HCT116 (cell line): Measurements from ENCODE around the gene TMED10. TPM values are rescaled to one million over a fixed set of nuclear protein-coding genes. Genes with fewer than 3 reads are reported as not detected.

Experiments
- ATAC-seq: fragments of 200-7000 bp; cut with Tn5 transposase; 2 replicates; pipeline ENCODE4 v1.9.1; 2020; ENCODE audit warnings: mild to moderate bottlenecking, moderate library complexity
- BruUV-seq: library from RNA; stranded (reverse); fragments of 400-500 nt; replicated peaks from 2 replicates; lab custom pipeline; 2021; lab: Mats Ljungman, UMichigan
- CTCF ChIA-PET: fragments of 300-600 bp; sonication (Branson Sonifier 250); formaldehyde crosslinking; loops from one replicate; lab custom pipeline; 2021; ENCODE audit warnings: antibody characterized with exemption; lab: Charles Lee
- POLR2A ChIA-PET: fragments of 300-600, 350-600 bp; sonication (Branson Sonifier 250); formaldehyde crosslinking; loops from one replicate; lab custom pipeline; 2021; ENCODE audit warnings: antibody characterized with exemption; lab: Charles Lee
- RAD21 ChIA-PET, 2 experiments: fragments of 300-600 bp; sonication (Branson Sonifier 250); formaldehyde crosslinking; loops; one replicate each; lab custom pipeline; 2023; ENCODE audit warnings: low total read pairs in 2 of 2; ENCODE audit not compliant: uncharacterized antibody in 2 of 2, unreplicated experiment in 2 of 2, low non-redundant PET in 1 of 2; lab: Charles Lee
- DNase-seq: peaks from one replicate; pipeline ENCODE4 v3.0.0-alpha.2; 2010; ENCODE audit warnings: low read depth, low spot score
- H2AFZ ChIP-seq: fragments of 200-600 bp; shearing (Covaris generic), sonication (generic); 2 replicates; pipeline ENCODE4 v1.6.1; 2017; ENCODE audit warnings: low read depth, mixed run types, mixed read lengths, antibody characterized with exemption, low read length; ENCODE audit not compliant: poor library complexity, severe bottlenecking
- H3K27ac ChIP-seq: 2 replicates; pipeline ENCODE4 v1.5.1; 2012; ENCODE audit warnings: low read depth, low read length
- H3K27me3 ChIP-seq: fragments of 200-600 bp; sonication (generic); 2 replicates; pipeline ENCODE4 v1.6.1; 2016; ENCODE audit warnings: mixed run types, low read length, mixed read lengths; ENCODE audit not compliant: insufficient read depth
- H3K36me3 ChIP-seq, 2 experiments: fragments of 200-500 bp in 1 of 2; fragments of 200-600 bp in 1 of 2; sonication (Bioruptor generic) in 1 of 2; sonication (generic) in 1 of 2; 2 replicates each; pipeline versions ENCODE4 v1.5.1 to v1.6.1; 2014 to 2016; ENCODE audit warnings: low read length in 2 of 2, inconsistent platforms in 1 of 2, mixed read lengths in 1 of 2, mixed run types in 1 of 2; ENCODE audit not compliant: insufficient read depth in 2 of 2, control insufficient read depth in 1 of 2
- H3K4me1 ChIP-seq, 2 experiments: fragments of 200-600 bp in 1 of 2; sonication (generic) in 1 of 2; 2 replicates each; pipeline versions ENCODE4 v1.5.1 to v1.6.1; 2012 to 2017; ENCODE audit warnings: low read length in 2 of 2, inconsistent platforms in 1 of 2, mild to moderate bottlenecking in 1 of 2, mixed read lengths in 1 of 2, mixed run types in 1 of 2, moderate library complexity in 1 of 2; ENCODE audit not compliant: insufficient read depth in 2 of 2, control insufficient read depth in 1 of 2
- H3K4me2 ChIP-seq: fragments of 200-600 bp; sonication (generic); 2 replicates; pipeline ENCODE4 v1.6.1; 2017; ENCODE audit warnings: mixed run types, low read length, mixed read lengths
- H3K4me3 ChIP-seq, 2 experiments: fragments of 200-600 bp in 1 of 2; sonication (generic) in 1 of 2; replicated peaks in 1 of 2; 2 replicates each; pipeline ENCODE4 v1.5.1; 2011 to 2016; ENCODE audit warnings: low read length in 2 of 2, control low read depth in 1 of 2, low read depth in 1 of 2, mild to moderate bottlenecking in 1 of 2, mixed read lengths in 1 of 2, mixed run types in 1 of 2
- H3K79me2 ChIP-seq: fragments of 200-600 bp; sonication (generic); 2 replicates; pipeline ENCODE4 v1.6.1; 2017; ENCODE audit warnings: mild to moderate bottlenecking, mixed run types, low read length, moderate library complexity, mixed read lengths; ENCODE audit not compliant: insufficient read depth
- H3K9ac ChIP-seq: fragments of 200-600 bp; sonication (generic); 2 replicates; pipeline ENCODE4 v1.6.1; 2016; ENCODE audit warnings: low read length, mixed read lengths
- H3K9me2 ChIP-seq: fragments of 200-600 bp; sonication (generic), shearing (Covaris generic); 2 replicates; pipeline ENCODE4 v1.6.1; 2017; ENCODE audit warnings: mixed run types, mild to moderate bottlenecking, moderate library complexity; ENCODE audit not compliant: insufficient read depth
- H3K9me3 ChIP-seq, 2 experiments: fragments of 200-500 bp in 1 of 2; fragments of 200-600 bp in 1 of 2; sonication (Bioruptor generic) in 1 of 2; sonication (generic) in 1 of 2; 2 replicates each; pipeline ENCODE4 v1.6.1; 2014 to 2017; ENCODE audit warnings: low read length in 2 of 2, mixed read lengths in 2 of 2, inconsistent platforms in 1 of 2, low read depth in 1 of 2, mild to moderate bottlenecking in 1 of 2, mixed run types in 1 of 2, moderate library complexity in 1 of 2; ENCODE audit not compliant: control insufficient read depth in 1 of 2, insufficient read depth in 1 of 2
- H4K20me1 ChIP-seq: fragments of 200-600 bp; sonication (generic), shearing (Covaris generic); 2 replicates; pipeline ENCODE4 v1.6.1; 2017; ENCODE audit warnings: mixed run types, mild to moderate bottlenecking, moderate library complexity; ENCODE audit not compliant: insufficient read depth
- CBX3 ChIP-seq: IDR thresholded peaks from 2 replicates; pipeline ENCODE4 v1.6.1; 2012; ENCODE audit warnings: low read depth
- EGR1 ChIP-seq: IDR thresholded peaks from 2 replicates; pipeline ENCODE4 v1.6.1; 2012; ENCODE audit warnings: low read depth
- EZH2phosphoT487 ChIP-seq: fragments of 200-600 bp; IDR thresholded peaks from 2 replicates; pipeline ENCODE4 v1.6.1; 2018; ENCODE audit warnings: antibody characterized with exemption, borderline replicate concordance
- FOSL1 ChIP-seq: IDR thresholded peaks from 2 replicates; pipeline ENCODE4 v1.6.1; 2012; ENCODE audit warnings: low read depth
- POLR2A ChIP-seq: IDR thresholded peaks from 2 replicates; pipeline ENCODE4 v1.7.0; 2011; ENCODE audit warnings: borderline replicate concordance; ENCODE audit not compliant: insufficient read depth, insufficient read length; ENCODE audit errors: extremely low read depth
- POLR2AphosphoS5 ChIP-seq: IDR thresholded peaks from 2 replicates; pipeline ENCODE4 v1.6.1; 2011; ENCODE audit warnings: mild to moderate bottlenecking, low read depth, low read length, moderate library complexity
- SIN3A ChIP-seq: IDR thresholded peaks from 2 replicates; pipeline ENCODE4 v1.6.1; 2012; ENCODE audit warnings: low read depth
- TCF7L2 ChIP-seq: IDR thresholded peaks from 2 replicates; pipeline ENCODE4 v1.7.0; 2011; ENCODE audit warnings: borderline replicate concordance, inconsistent platforms; ENCODE audit not compliant: insufficient read depth, insufficient read length; ENCODE audit errors: extremely low read depth
- ZFX ChIP-seq: fragments of 450-650 bp; IDR thresholded peaks from 2 replicates; pipeline ENCODE4 v1.6.1; 2017
- ZNF274 ChIP-seq: fragments of 200-500 bp; sonication (Bioruptor generic); IDR thresholded peaks from 2 replicates; pipeline ENCODE4 v1.6.1; 2014; ENCODE audit warnings: mild to moderate bottlenecking, low read depth, low read length, inconsistent platforms
- intact Hi-C: fragments of 100-400 bp; cut with micrococcal nuclease; formaldehyde crosslinking; loops from 2 replicates; pipeline ENCODE4 v1.10.0; 2022
- total RNA-seq: library from RNA; stranded (reverse); gene quantifications from one replicate; pipeline ENCODE4 v1.2.1, GENCODE V29; 2021; ENCODE audit not compliant: unreplicated experiment
- TF ChIP-seq, protein P1 (sequence below): IDR thresholded peaks from 2 replicates; pipeline ENCODE4 v1.6.1; 2012; ENCODE audit warnings: low read depth
- TF ChIP-seq, protein P2 (sequence below), 3 experiments: fragments of 200-600 bp in 1 of 3; sonication (generic) in 1 of 3; IDR thresholded peaks in 2 of 3; conservative IDR thresholded peaks in 1 of 3; 2 replicates each; pipeline ENCODE4 v1.5.1; 2012 to 2017; ENCODE audit warnings: low read depth in 2 of 3, low read length in 2 of 3, antibody characterized with exemption in 1 of 3, borderline replicate concordance in 1 of 3, control low read depth in 1 of 3, mild to moderate bottlenecking in 1 of 3, mixed read lengths in 1 of 3, mixed run types in 1 of 3, moderate library complexity in 1 of 3; ENCODE audit not compliant: insufficient read depth in 1 of 3

The TMED10 gene
- total RNA-seq, 1 experiment from 2014 or later, result 303 TPM

DNA sequence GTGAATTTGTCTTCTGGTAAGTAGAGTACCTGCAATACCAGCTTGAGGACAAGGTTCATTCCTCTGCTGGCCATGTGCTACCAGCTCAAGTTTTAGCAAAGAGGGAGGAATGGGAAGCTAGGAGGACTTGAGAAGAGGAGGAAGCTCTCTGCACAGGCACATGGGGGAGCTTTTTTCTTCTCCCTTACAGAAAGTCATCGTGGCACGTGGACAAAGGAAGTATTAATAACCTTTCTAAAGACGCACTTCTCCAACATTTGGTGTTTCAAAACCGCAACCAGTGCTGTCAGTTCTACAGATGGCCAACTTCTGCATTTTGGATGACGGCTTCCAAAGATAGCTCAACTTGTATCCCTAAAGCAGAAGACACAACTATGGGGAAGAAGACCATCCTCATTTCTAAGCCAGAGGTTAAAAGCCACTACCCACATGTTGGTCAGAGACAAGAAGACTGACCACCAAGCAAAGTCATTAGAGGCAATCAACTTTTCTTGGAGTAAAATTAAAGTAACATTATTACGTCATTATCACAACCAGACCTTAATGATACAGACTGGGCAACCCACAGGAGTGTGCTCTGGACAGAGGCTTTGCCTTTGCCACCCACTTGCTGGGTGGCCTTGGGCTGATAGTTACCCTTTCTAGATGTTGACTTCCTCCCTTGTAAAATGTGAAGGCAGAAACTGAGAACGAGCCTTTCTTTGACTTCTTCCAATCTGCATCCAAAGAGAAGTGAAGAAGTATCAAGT is 12.3 kb upstream of the TMED10 start:
- BruUV-seq, result no TSS peak
- no peak for ATAC-seq
- no peaks in the 10 kb centered on the region; a peak in 1 of 4 replicates for H3K4me1 ChIP-seq
- no peak overlapping the region for H3K4me2 ChIP-seq
- ChIA-PET RAD21 (no interaction called here), CTCF (no interaction called here), POLR2A (no interaction called here)
- TF ChIP-seq EGR1, result no peak
- no peak for TF ChIP-seq ZNF274
- no peak overlapping the region for H3K27ac ChIP-seq
- no peaks in the 10 kb centered on the region for H3K9me2 ChIP-seq
- intact Hi-C loops, result no loop called here
- no peaks in the 10 kb centered on the region for H3K79me2 ChIP-seq
- H4K20me1 ChIP-seq, result no peaks in the 10 kb centered on the region
- no peak for DNase-seq
- H3K9ac ChIP-seq, result no peak overlapping the region
- H3K27me3 ChIP-seq, result no peaks in the 10 kb centered on the region
- no peak overlapping the region for H3K4me3 ChIP-seq
- no peaks in the 10 kb centered on the region for H3K36me3 ChIP-seq
- no peaks in the 10 kb centered on the region for H3K9me3 ChIP-seq
- H2AFZ ChIP-seq, result no peak overlapping the region

DNA sequence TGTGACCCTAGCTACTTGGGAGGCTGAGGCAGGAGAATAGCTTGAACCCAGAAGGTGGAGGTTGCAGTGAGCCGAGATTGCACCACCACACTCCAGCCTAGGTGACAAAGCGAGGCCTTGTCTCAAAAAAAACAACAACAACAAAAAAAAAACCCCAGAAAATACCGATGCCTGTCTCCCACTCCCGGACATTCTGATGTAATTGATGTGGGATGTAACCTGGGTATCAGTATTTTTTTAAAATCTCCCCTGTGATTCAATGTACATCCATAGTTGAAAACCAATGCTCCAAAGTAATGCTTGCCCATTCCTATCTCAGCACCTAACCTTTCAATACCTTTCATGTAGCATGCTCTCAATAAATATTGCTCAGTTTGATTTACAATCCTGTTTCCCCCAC is 11.7 kb upstream of the TMED10 start:
- no TSS peak for BruUV-seq
- no peaks in the 10 kb centered on the region for H3K79me2 ChIP-seq
- no peaks in the 10 kb centered on the region for H3K36me3 ChIP-seq
- H3K9me3 ChIP-seq, result no peaks in the 10 kb centered on the region
- H4K20me1 ChIP-seq, result no peaks in the 10 kb centered on the region
- POLR2A ChIA-PET, result no interaction called here
- RAD21 ChIA-PET, result no interaction called here
- H2AFZ ChIP-seq, result no peak overlapping the region
- intact Hi-C loops, result no loop called here
- CTCF ChIA-PET, result no interaction called here
- H3K4me3 ChIP-seq, result no peak overlapping the region
- H3K9ac ChIP-seq, result no peak overlapping the region
- no peak for TF ChIP-seq TCF7L2
- no peak for TF ChIP-seq ZNF274
- TF ChIP-seq EGR1, result no peak
- TF ChIP-seq SIN3A, result no peak
- TF ChIP-seq CBX3, result no peak
- TF ChIP-seq POLR2AphosphoS5, result no peak
- TF ChIP-seq, protein P1, sequence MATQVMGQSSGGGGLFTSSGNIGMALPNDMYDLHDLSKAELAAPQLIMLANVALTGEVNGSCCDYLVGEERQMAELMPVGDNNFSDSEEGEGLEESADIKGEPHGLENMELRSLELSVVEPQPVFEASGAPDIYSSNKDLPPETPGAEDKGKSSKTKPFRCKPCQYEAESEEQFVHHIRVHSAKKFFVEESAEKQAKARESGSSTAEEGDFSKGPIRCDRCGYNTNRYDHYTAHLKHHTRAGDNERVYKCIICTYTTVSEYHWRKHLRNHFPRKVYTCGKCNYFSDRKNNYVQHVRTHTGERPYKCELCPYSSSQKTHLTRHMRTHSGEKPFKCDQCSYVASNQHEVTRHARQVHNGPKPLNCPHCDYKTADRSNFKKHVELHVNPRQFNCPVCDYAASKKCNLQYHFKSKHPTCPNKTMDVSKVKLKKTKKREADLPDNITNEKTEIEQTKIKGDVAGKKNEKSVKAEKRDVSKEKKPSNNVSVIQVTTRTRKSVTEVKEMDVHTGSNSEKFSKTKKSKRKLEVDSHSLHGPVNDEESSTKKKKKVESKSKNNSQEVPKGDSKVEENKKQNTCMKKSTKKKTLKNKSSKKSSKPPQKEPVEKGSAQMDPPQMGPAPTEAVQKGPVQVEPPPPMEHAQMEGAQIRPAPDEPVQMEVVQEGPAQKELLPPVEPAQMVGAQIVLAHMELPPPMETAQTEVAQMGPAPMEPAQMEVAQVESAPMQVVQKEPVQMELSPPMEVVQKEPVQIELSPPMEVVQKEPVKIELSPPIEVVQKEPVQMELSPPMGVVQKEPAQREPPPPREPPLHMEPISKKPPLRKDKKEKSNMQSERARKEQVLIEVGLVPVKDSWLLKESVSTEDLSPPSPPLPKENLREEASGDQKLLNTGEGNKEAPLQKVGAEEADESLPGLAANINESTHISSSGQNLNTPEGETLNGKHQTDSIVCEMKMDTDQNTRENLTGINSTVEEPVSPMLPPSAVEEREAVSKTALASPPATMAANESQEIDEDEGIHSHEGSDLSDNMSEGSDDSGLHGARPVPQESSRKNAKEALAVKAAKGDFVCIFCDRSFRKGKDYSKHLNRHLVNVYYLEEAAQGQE, result no peak
- TF ChIP-seq POLR2A, result no peak
- TF ChIP-seq ZFX, result no peak
- TF ChIP-seq, protein P2, sequence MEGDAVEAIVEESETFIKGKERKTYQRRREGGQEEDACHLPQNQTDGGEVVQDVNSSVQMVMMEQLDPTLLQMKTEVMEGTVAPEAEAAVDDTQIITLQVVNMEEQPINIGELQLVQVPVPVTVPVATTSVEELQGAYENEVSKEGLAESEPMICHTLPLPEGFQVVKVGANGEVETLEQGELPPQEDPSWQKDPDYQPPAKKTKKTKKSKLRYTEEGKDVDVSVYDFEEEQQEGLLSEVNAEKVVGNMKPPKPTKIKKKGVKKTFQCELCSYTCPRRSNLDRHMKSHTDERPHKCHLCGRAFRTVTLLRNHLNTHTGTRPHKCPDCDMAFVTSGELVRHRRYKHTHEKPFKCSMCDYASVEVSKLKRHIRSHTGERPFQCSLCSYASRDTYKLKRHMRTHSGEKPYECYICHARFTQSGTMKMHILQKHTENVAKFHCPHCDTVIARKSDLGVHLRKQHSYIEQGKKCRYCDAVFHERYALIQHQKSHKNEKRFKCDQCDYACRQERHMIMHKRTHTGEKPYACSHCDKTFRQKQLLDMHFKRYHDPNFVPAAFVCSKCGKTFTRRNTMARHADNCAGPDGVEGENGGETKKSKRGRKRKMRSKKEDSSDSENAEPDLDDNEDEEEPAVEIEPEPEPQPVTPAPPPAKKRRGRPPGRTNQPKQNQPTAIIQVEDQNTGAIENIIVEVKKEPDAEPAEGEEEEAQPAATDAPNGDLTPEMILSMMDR (IDR thresholded peaks at IDR 0.05 in 2 of 3, conservative IDR thresholded peaks at IDR 0.05 in 1 of 3; ENCODE audit: borderline replicate concordance in 1 of 3, insufficient read depth in 1 of 3, low read depth in 2 of 3, low read length in 2 of 3), result no peak
- TF ChIP-seq FOSL1, result no peak
- no peak for TF ChIP-seq EZH2phosphoT487
- no peaks in the 10 kb centered on the region for H3K9me2 ChIP-seq
- H3K4me2 ChIP-seq, result no peak overlapping the region
- ATAC-seq (no peak), DNase-seq (no peak)
- no peaks in the 10 kb centered on the region; a peak in 1 of 4 replicates for H3K4me1 ChIP-seq
- no peaks in the 10 kb centered on the region for H3K27me3 ChIP-seq
- H3K27ac ChIP-seq, result no peak overlapping the region
